HG03097 (cell line): Measurements from ENCODE around the gene DPP3.

Source experiments
- ATAC-seq: cut with Tn5 transposase; IDR thresholded peaks from one replicate; pipeline ENCODE4 v1.9.1; 2021; ENCODE audit not compliant: unreplicated experiment, low FRiP score

Gene DPP3

GRCh38 chr11:66555416-66555815 is 75.2 kb downstream of the DPP3 start:
- no peak for ATAC-seq

GRCh38 chr11:66556086-66556485 is 75.9 kb downstream of the DPP3 start:
- ATAC-seq, result no peak

- ATAC-seq, result no peak
Observed at GRCh38 chr11:66557733-66558326, 77.6 kb downstream of the DPP3 start.
